Neural progenitor cell (in vitro differentiated cells): Measurements from ENCODE around the gene ZCCHC18. TPM values are rescaled to one million over a fixed set of nuclear protein-coding genes. Genes with fewer than 3 reads are reported as not detected.
"Not testable (repeated sequence)": the region's sequence is repeated elsewhere in the genome, so short reads cannot be mapped to it uniquely, and the experiment has no call there.

ENCODE experiments used
- DNase-seq: peaks from one replicate; pipeline ENCODE4 v3.0.0-alpha.2; 2016; ENCODE audit warnings: low spot score
- H2AFZ ChIP-seq: fragments of 200-600 bp; sonication (generic); replicated peaks from 2 replicates; pipeline ENCODE4 v1.6.1; 2016; ENCODE audit warnings: antibody characterized with exemption
- H3F3A ChIP-seq: fragments of 200-600 bp; sonication (generic); 2 replicates; pipeline ENCODE4 v1.6.1; 2016; ENCODE audit warnings: antibody characterized with exemption, low read depth
- H3K27ac ChIP-seq: fragments of 200-600 bp; sonication (generic); 2 replicates; pipeline ENCODE4 v1.5.1; 2016; ENCODE audit warnings: mild to moderate bottlenecking
- H3K27me3 ChIP-seq: fragments of 200-600 bp; sonication (generic); 2 replicates; pipeline ENCODE4 v1.6.1; 2016; ENCODE audit warnings: mild to moderate bottlenecking, moderate library complexity
- H3K36me3 ChIP-seq: fragments of 200-600 bp; sonication (generic); 2 replicates; pipeline ENCODE4 v1.5.1; 2016
- H3K4me1 ChIP-seq: fragments of 200-600 bp; sonication (generic); 2 replicates; pipeline ENCODE4 v1.6.1; 2016; ENCODE audit warnings: mixed run types
- H3K4me2 ChIP-seq: fragments of 200-600 bp; sonication (generic); 2 replicates; pipeline ENCODE4 v1.6.1; 2016
- H3K4me3 ChIP-seq: fragments of 200-600 bp; sonication (generic); 2 replicates; pipeline ENCODE4 v1.5.1; 2016
- H3K79me2 ChIP-seq: fragments of 200-600 bp; sonication (generic); 2 replicates; pipeline ENCODE4 v1.6.1; 2016; ENCODE audit warnings: low read depth
- H3K9ac ChIP-seq: fragments of 200-600 bp; sonication (generic); 2 replicates; pipeline ENCODE4 v1.6.1; 2016
- H3K9me3 ChIP-seq: fragments of 200-600 bp; sonication (generic); 2 replicates; pipeline ENCODE4 v1.5.1; 2016; ENCODE audit warnings: low read depth
- H4K20me1 ChIP-seq: fragments of 200-600 bp; sonication (generic); 2 replicates; pipeline ENCODE4 v1.6.1; 2016; ENCODE audit warnings: low read depth
- H3K27ac Mint-ChIP-seq: 3 replicates; pipeline ENCODE4 v1.8.0; 2021; ENCODE audit warnings: mixed read lengths
- H3K27me3 Mint-ChIP-seq: 2 replicates; pipeline ENCODE4 v1.8.0; 2022; ENCODE audit warnings: low read depth, mild to moderate bottlenecking, inconsistent platforms, moderate library complexity, mixed read lengths; ENCODE audit not compliant: insufficient read depth
- H3K36me3 Mint-ChIP-seq: 3 replicates; pipeline ENCODE4 v1.8.0; 2021; ENCODE audit warnings: mixed read lengths
- H3K4me1 Mint-ChIP-seq: 3 replicates; pipeline ENCODE4 v1.8.0; 2021; ENCODE audit warnings: mixed read lengths
- H3K4me3 Mint-ChIP-seq: 3 replicates; pipeline ENCODE4 v1.8.0; 2021; ENCODE audit warnings: mild to moderate bottlenecking, moderate library complexity, mixed read lengths
- H3K9me3 Mint-ChIP-seq: 3 replicates; pipeline ENCODE4 v1.8.0; 2020; ENCODE audit warnings: mixed read lengths
- CTCF ChIP-seq: fragments of 200-600 bp; sonication (generic); IDR thresholded peaks from 2 replicates; pipeline ENCODE4 v1.5.1; 2017; ENCODE audit warnings: antibody characterized with exemption, mild to moderate bottlenecking
- EZH2 ChIP-seq: fragments of 200-600 bp; sonication (generic); IDR thresholded peaks from 2 replicates; pipeline ENCODE4 v1.6.1; 2017; ENCODE audit warnings: antibody characterized with exemption, mild to moderate bottlenecking, moderate library complexity
- EZH2phosphoT487 ChIP-seq: fragments of 200-600 bp; sonication (generic); IDR thresholded peaks from 2 replicates; pipeline ENCODE4 v1.6.1; 2017; ENCODE audit warnings: antibody characterized with exemption
- total RNA-seq: library from RNA; depleted of rRNA; stranded (reverse); fragments of >200 nt; gene quantifications from 2 replicates; pipeline ENCODE4 v1.2.3, GENCODE V29; 2015; ENCODE audit warnings: low replicate concordance

Gene ZCCHC18
- total RNA-seq, 1 donor from 2014 or later = 4.6 TPM

- no peak for DNase-seq
- Histone ChIP-seq H3K27ac (no peak overlapping the region), H3K9me3 (no peaks in the 10 kb centered on the region), H2AFZ (no peak overlapping the region), H3K27me3 (no peaks in the 10 kb centered on the region), H3K79me2 (no peaks in the 10 kb centered on the region), H4K20me1 (no peaks in the 10 kb centered on the region), H3F3A (no peaks in the 10 kb centered on the region), H3K36me3 (no peaks in the 10 kb centered on the region), H3K4me2 (no peak overlapping the region), H3K4me3 (no peak overlapping the region), H3K9ac (no peak overlapping the region), H3K4me1 (peaks cover 5% of the 10 kb centered on the region)
- Mint-ChIP-seq H3K9me3 (no peaks in the 10 kb centered on the region), H3K4me1 (peaks cover 35% of the 10 kb centered on the region), H3K27me3 (peaks cover 4% of the 10 kb centered on the region), H3K36me3 (peaks cover 6% of the 10 kb centered on the region), H3K27ac (peak overlapping the region; percentile 87), H3K4me3 (no peak overlapping the region)
- TF ChIP-seq EZH2 = no peak
- TF ChIP-seq EZH2phosphoT487 = no peak
- no peak for TF ChIP-seq CTCF
Measured at GRCh38 chrX:104104676-104105075, 7.6 kb upstream of the ZCCHC18 start.

- Mint-ChIP-seq H3K4me1 (peaks cover 42% of the 10 kb centered on the region), H3K4me3 (peak overlapping the region; percentile 29), H3K27ac (peak overlapping the region; percentile 87), H3K36me3 (peaks cover 8% of the 10 kb centered on the region), H3K9me3 (no peaks in the 10 kb centered on the region), H3K27me3 (peaks cover 4% of the 10 kb centered on the region)
- Histone ChIP-seq H4K20me1 (no peaks in the 10 kb centered on the region), H3K27ac (no peak overlapping the region), H3K4me2 (no peak overlapping the region), H3K27me3 (no peaks in the 10 kb centered on the region), H3K79me2 (no peaks in the 10 kb centered on the region), H3K9ac (no peak overlapping the region), H3K4me3 (no peak overlapping the region), H3K4me1 (peaks cover 9% of the 10 kb centered on the region), H2AFZ (no peak overlapping the region), H3K36me3 (no peaks in the 10 kb centered on the region), H3F3A (no peaks in the 10 kb centered on the region), H3K9me3 (no peaks in the 10 kb centered on the region)
- TF ChIP-seq EZH2 (no peak), CTCF (no peak), EZH2phosphoT487 (no peak)
- no peak for DNase-seq
Measured at GRCh38 chrX:104105330-104106262, 6.7 kb upstream of the ZCCHC18 start.

GRCh38 chrX:104108955-104109354 lies 3.4 kb upstream of the ZCCHC18 start:
- no peak overlapping the region for H3K4me3 Mint-ChIP-seq

GRCh38 chrX:104110491-104111240 lies 1.7 kb upstream of the ZCCHC18 start:
- Mint-ChIP-seq H3K4me3 (peak overlapping the region; percentile 58), H3K4me1 (peaks cover 74% of the 10 kb centered on the region), H3K27ac (peak overlapping the region; percentile 63)
- Histone ChIP-seq H3K4me1 (peaks cover 18% of the 10 kb centered on the region), H3K4me2 (peak overlapping the region; percentile 82), H3F3A (peaks cover 22% of the 10 kb centered on the region)
- not testable (repeated sequence) for H3K27ac ChIP-seq, H3K9me3 Mint-ChIP-seq, H4K20me1 ChIP-seq, H3K79me2 ChIP-seq, H3K9ac ChIP-seq, H2AFZ ChIP-seq, H3K36me3 ChIP-seq, H3K4me3 ChIP-seq, H3K36me3 Mint-ChIP-seq, H3K9me3 ChIP-seq, H3K27me3 ChIP-seq, DNase-seq, H3K27me3 Mint-ChIP-seq

More at GRCh38 chrX:104108955-104109354, 3.4 kb upstream of the ZCCHC18 start:
- Histone ChIP-seq H3K27me3 (no peaks in the 10 kb centered on the region), H3K27ac (no peak overlapping the region), H3K4me3 (no peak overlapping the region), H3F3A (peaks cover 14% of the 10 kb centered on the region), H4K20me1 (peaks cover 6% of the 10 kb centered on the region), H2AFZ (no peak overlapping the region), H3K9me3 (no peaks in the 10 kb centered on the region), H3K79me2 (no peaks in the 10 kb centered on the region), H3K36me3 (no peaks in the 10 kb centered on the region), H3K4me2 (no peak overlapping the region), H3K4me1 (peaks cover 14% of the 10 kb centered on the region), H3K9ac (no peak overlapping the region)
- Mint-ChIP-seq H3K27ac (no peak overlapping the region), H3K27me3 (peaks cover 3% of the 10 kb centered on the region), H3K36me3 (peaks cover 2% of the 10 kb centered on the region), H3K9me3 (no peaks in the 10 kb centered on the region), H3K4me1 (peaks cover 67% of the 10 kb centered on the region)
- no peak for TF ChIP-seq EZH2
- no peak for TF ChIP-seq CTCF
- no peak for TF ChIP-seq EZH2phosphoT487
- DNase-seq = no peak
